ENCODE results near the gene SEC22C.
"Not testable (repeated sequence)": the region's sequence is repeated elsewhere in the genome, so short reads cannot be mapped to it uniquely, and the experiment has no call there.

Gene SEC22C

GRCh38 chr3:42581709-42582473, at the start of gene SEC22C:
TSS of gene SEC22C (minus strand) at chr3:42581967. CDS start at chr3:42569046, 12,921 bp downstream.
- DNase-seq (ENCODE audit: low spot score), result peak; percentile 95

GRCh38 chr3:42613462-42613861, 31.7 kb upstream of the SEC22C start:
- DNase-seq (ENCODE audit: low spot score), result no peak

GRCh38 chr3:42612928-42613327, 31.2 kb upstream of the SEC22C start:
- DNase-seq (ENCODE audit: low spot score), result no peak

- DNase-seq (ENCODE audit: low spot score), result no peak
These were observed 30.4 kb upstream of the SEC22C start for GRCh38 chr3:42612217-42612616.

GRCh38 chr3:42610976-42611375, 29.2 kb upstream of the SEC22C start:
- DNase-seq (ENCODE audit: low spot score), result no peak

GRCh38 chr3:42608581-42608980, 26.8 kb upstream of the SEC22C start:
- no peak for DNase-seq (ENCODE audit: low spot score)

GRCh38 chr3:42605546-42606173, 23.9 kb upstream of the SEC22C start:
- DNase-seq (ENCODE audit: low spot score), result peak; percentile 12

GRCh38 chr3:42602961-42603360, 21.2 kb upstream of the SEC22C start:
- DNase-seq (ENCODE audit: low spot score), result no peak

GRCh38 chr3:42601896-42602581, 20.3 kb upstream of the SEC22C start:
- peak; percentile 26 for DNase-seq (ENCODE audit: low spot score)

- DNase-seq (ENCODE audit: low spot score), result peak; percentile 68
These were observed 19.4 kb upstream of the SEC22C start for GRCh38 chr3:42600958-42601675.

- peak; percentile 99 for DNase-seq (ENCODE audit: low spot score)
These were observed 18.6 kb upstream of the SEC22C start, which contains the start of gene NKTR for GRCh38 chr3:42600111-42600957. TSS of gene NKTR (plus strand) at chr3:42600686. CDS start at chr3:42601007, 321 bp downstream.

GRCh38 chr3:42597098-42597497, 15.3 kb upstream of the SEC22C start:
- DNase-seq (ENCODE audit: low spot score), result not testable (repeated sequence)

- DNase-seq (ENCODE audit: low spot score), result no peak
These were observed 13.9 kb upstream of the SEC22C start for GRCh38 chr3:42595682-42596081.

GRCh38 chr3:42593635-42594034, 11.9 kb upstream of the SEC22C start:
- no peak for DNase-seq (ENCODE audit: low spot score)

GRCh38 chr3:42591811-42592210, 10.0 kb upstream of the SEC22C start:
- no peak for DNase-seq (ENCODE audit: low spot score)

GRCh38 chr3:42590989-42591756, 9.4 kb upstream of the SEC22C start:
- DNase-seq (ENCODE audit: low spot score), result peak; percentile 58

GRCh38 chr3:42589382-42590109, 7.8 kb upstream of the SEC22C start:
- no peak for DNase-seq (ENCODE audit: low spot score)

- no peak for DNase-seq (ENCODE audit: low spot score)
These were observed 6.9 kb upstream of the SEC22C start for GRCh38 chr3:42588625-42589024.

- DNase-seq (ENCODE audit: low spot score), result no peak
These were observed 805 bp upstream of the SEC22C start for GRCh38 chr3:42582474-42583070.

GRCh38 chr3:42581400-42581708, 413 bp downstream of the SEC22C start:
- DNase-seq (ENCODE audit: low spot score), result no peak

Data from kidney tubule cell (primary cell).